ENCODE measurements around the gene KLHL25. TPM values are rescaled to one million over a fixed set of nuclear protein-coding genes. Genes with fewer than 3 reads are reported as not detected.

The KLHL25 gene
- total and polyA plus RNA-seq, 2 of the 8 experiments (the other 6 are each of a cell fraction or from before 2014, with no cell fraction given): 16.5 to 22.0 TPM

GRCh38 chr15:85777250-85778106 is 17.2 kb downstream of the KLHL25 start:
- no peaks in the 10 kb centered on the region for H3K36me3 ChIP-seq (ENCODE audit: control insufficient read depth in 2 of 4, insufficient read depth in 4 of 4, low read length in 3 of 4)
- peaks cover 48% of the 10 kb centered on the region for H3K79me1 ChIP-seq (ENCODE audit: low read depth, low read length)
- H3K14ac ChIP-seq (ENCODE audit: insufficient read length): no peak overlapping the region
- no peak overlapping the region for H2BK12ac ChIP-seq (ENCODE audit: low read depth, low read length)
- H3K18ac ChIP-seq (ENCODE audit: extremely low read depth, low read length): no peak overlapping the region
- peaks cover 3 to 91% of the 10 kb centered on the region in 2 experiments; a peak in 3 of 4 replicates for H3K79me2 ChIP-seq (ENCODE audit: control insufficient read depth in 1 of 2, insufficient read depth in 2 of 2, low read length in 2 of 2)
- H3K9me3 ChIP-seq (ENCODE audit: insufficient read depth in 2 of 2, low read depth in 1 of 2, low read length in 1 of 2): no peaks in the 10 kb centered on the region
- H3K27me3 ChIP-seq (replicated peaks in 1 of 4; ENCODE audit: control insufficient read depth in 3 of 4, extremely low read depth in 1 of 4, insufficient read depth in 3 of 4, low read length in 3 of 4): no peaks in the 10 kb centered on the region
- TF ChIP-seq POU5F1 (IDR thresholded peaks at IDR 0.05; ENCODE audit: low read depth, low read length): no peak
- H3K9ac ChIP-seq (replicated peaks in 1 of 4; ENCODE audit: extremely low read depth in 1 of 4, low read depth in 3 of 4, low read length in 3 of 4): no peak overlapping the region
- FAIRE-seq (no peak), DNase-seq (ENCODE audit: low read depth in 1 of 2, low spot score in 2 of 2) (no peak)
- H4K20me1 ChIP-seq (replicated peaks in 1 of 2; ENCODE audit: control insufficient read depth in 1 of 2, insufficient read depth in 2 of 2, low read length in 2 of 2): peaks cover 22 to 33% of the 10 kb centered on the region in 2 experiments
- no peak overlapping the region for H3K56ac ChIP-seq (replicated peaks; ENCODE audit: insufficient read length, low read depth, low read length)
- H2AK5ac ChIP-seq (ENCODE audit: low read depth, low read length): no peak overlapping the region
- POLR2A ChIA-PET (ENCODE audit: partially characterized antibody): interaction anchor here (0.9 to 2.2 kb wide), 2 partner anchors 14 to 17 kb away, joined by 3 to 5 read pairs; no protein-coding TSS in a partner anchor
- H3K23me2 ChIP-seq (ENCODE audit: low read depth, low read length): no peaks in the 10 kb centered on the region
- no peak overlapping the region for H3K27ac ChIP-seq (ENCODE audit: low read depth, low read length)
- H2BK15ac ChIP-seq (ENCODE audit: low read length): no peak overlapping the region
- CTCF ChIA-PET (ENCODE audit: partially characterized antibody): interaction anchor here (0.7 to 3.0 kb wide), 9 partner anchors 8 to 63 kb away, joined by 3 to 16 read pairs (median 4); partner anchors contain the start of gene KLHL25
- H4K91ac ChIP-seq (replicated peaks; ENCODE audit: insufficient read length, low read length): no peak overlapping the region
- peaks cover 0 to 3% (median 0%) of the 10 kb centered on the region in 4 experiments; a peak in 2 of 7 replicates for H3K4me1 ChIP-seq (replicated peaks in 1 of 4; ENCODE audit: control insufficient read depth in 3 of 4, insufficient read depth in 4 of 4, low read length in 3 of 4)
- 89% methylated on average over 18 of the region's 18 CpGs; no CpG with 5 or more reads in 1 of the 2 experiments for WGBS, 2 experiments (ENCODE audit: extremely low coverage in 1 of 2, insufficient coverage in 1 of 2, insufficient read length in 1 of 2, insufficient replicate concordance in 2 of 2, low coverage in 1 of 2, low lambda C conversion rate in 2 of 2, missing lambda C conversion rate in 1 of 2)
- peak overlapping the region; percentile 17 for H3K4ac ChIP-seq (replicated peaks; ENCODE audit: insufficient read length, low read depth, low read length)
- no peak overlapping the region for H2BK20ac ChIP-seq (ENCODE audit: low read length)
- H4K8ac ChIP-seq (ENCODE audit: extremely low read depth, insufficient read depth, low read length): no peak overlapping the region
- H3K23ac ChIP-seq (ENCODE audit: insufficient read length): no peak overlapping the region
- H4K5ac ChIP-seq (ENCODE audit: insufficient read length, low read depth, low read length): no peak overlapping the region
- peak overlapping the region; percentile 49 for H2BK5ac ChIP-seq (ENCODE audit: low read depth, low read length)
- H3K4me3 ChIP-seq (ENCODE audit: extremely low read depth in 1 of 4, insufficient read depth in 2 of 4, low read depth in 3 of 4, low read length in 4 of 4): no peak overlapping the region
- H2BK120ac ChIP-seq (replicated peaks; ENCODE audit: low read depth, low read length): no peak overlapping the region
- H3K4me2 ChIP-seq (ENCODE audit: insufficient read depth in 1 of 2, low read depth in 2 of 2, low read length in 2 of 2): no peak overlapping the region
- no peak overlapping the region for H2AFZ ChIP-seq (ENCODE audit: low read length)
